ENCODE data around the gene RSAD2.

- TF ChIP-seq FOSL1 (tag; conservative IDR thresholded peaks at IDR 0.05) (no peak), ZNF143 (CRISPR knock-in tag; IDR thresholded peaks at IDR 0.05) (no peak), CEBPB (tag; IDR thresholded peaks at IDR 0.05) (no peak), ZBTB11 (CRISPR knock-in tag; IDR thresholded peaks at IDR 0.05) (no peak), ZBTB26 (CRISPR knock-in tag; IDR thresholded peaks at IDR 0.05) (no peak), ZBTB8A (IDR thresholded peaks at IDR 0.05; ENCODE audit: partially characterized antibody) (no peak), ZNF140 (CRISPR knock-in tag; IDR thresholded peaks at IDR 0.05) (no peak), POLR2AphosphoS5 (IDR thresholded peaks at IDR 0.05; ENCODE audit: control insufficient read depth, insufficient read depth, low read depth, low read length) (no peak), SMC3 (conservative IDR thresholded peaks at IDR 0.05; ENCODE audit: insufficient read depth, low read depth, low read length) (no peak), ATF1 (CRISPR knock-in tag; IDR thresholded peaks at IDR 0.05) (no peak), ATF1 (tag; IDR thresholded peaks at IDR 0.05) (no peak), ZNF76 (CRISPR knock-in tag; IDR thresholded peaks at IDR 0.05; ENCODE audit: borderline replicate concordance) (no peak)
Observed at GRCh38 chr2:6923319-6923718, 45.7 kb downstream of the RSAD2 start.
